ENCODE measurements around the gene SYNGR4.
"Not testable (repeated sequence)": the region's sequence is repeated elsewhere in the genome, so short reads cannot be mapped to it uniquely, and the experiment has no call there.

The SYNGR4 gene, protein sequence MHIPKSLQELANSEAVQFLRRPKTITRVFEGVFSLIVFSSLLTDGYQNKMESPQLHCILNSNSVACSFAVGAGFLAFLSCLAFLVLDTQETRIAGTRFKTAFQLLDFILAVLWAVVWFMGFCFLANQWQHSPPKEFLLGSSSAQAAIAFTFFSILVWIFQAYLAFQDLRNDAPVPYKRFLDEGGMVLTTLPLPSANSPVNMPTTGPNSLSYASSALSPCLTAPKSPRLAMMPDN

DNA sequence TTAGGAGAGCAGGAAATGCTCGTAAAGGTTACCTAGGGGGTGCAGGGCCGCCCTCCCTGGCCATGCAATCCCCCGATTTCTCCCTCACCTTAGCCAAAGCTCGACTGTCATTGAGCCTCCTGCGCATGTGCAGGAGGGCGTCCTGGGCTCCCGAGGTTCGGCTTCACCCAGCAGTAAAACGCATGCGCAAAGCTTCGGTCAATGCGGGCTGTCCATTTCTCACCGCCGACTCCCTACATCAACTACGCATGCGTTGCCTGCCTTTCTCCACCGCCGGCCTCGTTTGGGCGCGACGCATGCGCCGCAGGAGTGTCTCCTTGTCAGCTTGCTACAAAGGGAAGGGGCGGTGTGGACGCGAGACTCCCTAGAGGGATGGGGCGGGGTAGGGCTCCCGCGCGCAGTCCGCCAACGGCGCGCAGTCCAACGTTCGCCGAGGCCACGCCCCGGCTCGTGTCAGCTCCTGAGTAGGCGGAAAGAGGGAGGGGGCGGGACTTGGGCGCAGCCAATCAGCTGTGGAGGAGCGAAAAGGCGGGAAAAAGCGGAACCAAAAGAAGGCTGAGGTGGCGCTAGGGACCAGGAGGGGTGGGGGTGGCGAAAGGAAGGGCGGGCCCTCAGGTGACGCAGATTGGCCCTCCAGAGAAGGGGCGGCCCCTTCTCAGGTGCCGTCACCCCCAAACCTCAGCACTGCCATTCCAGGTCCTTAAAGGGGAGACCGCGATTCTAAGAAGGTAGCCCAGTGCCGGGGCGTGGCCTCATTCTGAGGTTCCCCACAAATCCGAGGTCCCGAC lies at the start of gene SYNGR4, which contains the start of gene TMEM143:
Gene SYNGR4, plus strand, starts transcription at position 558 of the 788 bp plus-strand sequence. CDS start 1,476 bp downstream, outside the sequence.
Gene TMEM143, minus strand, starts transcription at position 131 of the 788 bp plus-strand sequence. Its CDS starts 20 bp downstream, at position 111.
- peak; percentile 99 for DNase-seq

DNA sequence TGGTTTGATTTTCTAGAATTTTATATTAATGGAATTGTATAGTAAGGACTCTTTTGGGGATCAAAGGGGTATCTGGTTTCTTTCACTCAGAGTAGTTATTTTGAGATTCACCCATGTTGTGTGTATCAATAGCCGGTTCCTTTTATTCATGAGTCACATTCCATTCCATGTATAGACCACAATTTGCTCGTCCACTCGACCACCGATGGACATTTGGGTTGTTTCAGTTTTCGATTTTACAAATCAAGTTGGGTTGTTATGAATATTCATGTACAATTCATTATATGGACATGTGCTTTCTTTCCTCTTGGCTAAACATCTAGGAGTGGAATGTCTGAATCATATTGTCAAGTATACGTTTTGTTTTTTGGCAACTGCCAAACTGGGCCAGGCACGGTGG lies 48.5 kb upstream of the SYNGR4 start:
- DNase-seq = no peak

DNA sequence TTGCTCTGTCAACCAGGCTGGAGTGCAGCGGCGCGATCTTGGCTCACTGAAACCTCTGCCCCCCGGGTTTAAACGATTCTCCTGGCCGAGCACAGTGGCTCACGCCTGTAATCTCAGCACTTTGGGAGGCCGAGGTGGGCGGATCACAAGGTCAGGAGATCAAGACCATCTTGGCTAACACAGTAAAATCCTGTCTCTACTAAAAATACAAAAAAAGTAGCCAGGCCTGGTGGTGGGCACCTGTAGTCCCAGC lies 46.5 kb upstream of the SYNGR4 start:
- not testable (repeated sequence) for DNase-seq

DNA sequence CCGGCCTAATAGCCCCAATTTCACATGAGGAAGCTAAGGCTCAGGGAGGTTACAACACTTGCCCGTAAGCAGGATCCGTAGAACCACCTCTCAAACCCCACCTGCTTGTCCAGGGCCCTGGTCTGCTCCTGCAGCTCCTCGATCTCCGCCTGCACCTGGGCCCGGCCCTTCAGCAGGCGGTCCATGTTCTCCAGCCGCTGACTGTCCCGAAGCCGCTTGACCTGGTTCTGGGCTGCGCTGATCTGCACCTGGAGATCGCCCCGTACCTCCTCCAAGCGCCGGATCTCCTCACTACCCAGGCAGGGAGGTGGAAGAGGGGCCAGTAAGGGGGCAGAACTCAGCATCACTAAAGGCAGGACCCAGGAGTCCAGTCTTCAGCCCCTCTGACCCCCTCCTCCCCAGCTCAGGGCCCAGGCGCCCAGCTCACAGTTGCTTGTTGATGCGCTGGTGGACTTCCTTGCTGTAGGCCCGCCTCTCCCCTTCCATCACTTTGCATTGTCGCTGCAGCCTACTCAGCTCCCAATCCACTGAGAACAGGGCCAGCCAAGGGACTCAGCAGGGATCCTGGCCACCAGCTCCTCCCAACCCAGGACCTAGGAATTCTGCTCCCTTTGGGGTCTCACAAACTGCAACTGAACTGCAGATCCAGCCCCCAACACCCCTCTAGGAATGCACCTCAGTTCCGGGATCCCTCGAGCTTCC lies 45.7 kb upstream of the SYNGR4 start:
- no peak for DNase-seq

DNA sequence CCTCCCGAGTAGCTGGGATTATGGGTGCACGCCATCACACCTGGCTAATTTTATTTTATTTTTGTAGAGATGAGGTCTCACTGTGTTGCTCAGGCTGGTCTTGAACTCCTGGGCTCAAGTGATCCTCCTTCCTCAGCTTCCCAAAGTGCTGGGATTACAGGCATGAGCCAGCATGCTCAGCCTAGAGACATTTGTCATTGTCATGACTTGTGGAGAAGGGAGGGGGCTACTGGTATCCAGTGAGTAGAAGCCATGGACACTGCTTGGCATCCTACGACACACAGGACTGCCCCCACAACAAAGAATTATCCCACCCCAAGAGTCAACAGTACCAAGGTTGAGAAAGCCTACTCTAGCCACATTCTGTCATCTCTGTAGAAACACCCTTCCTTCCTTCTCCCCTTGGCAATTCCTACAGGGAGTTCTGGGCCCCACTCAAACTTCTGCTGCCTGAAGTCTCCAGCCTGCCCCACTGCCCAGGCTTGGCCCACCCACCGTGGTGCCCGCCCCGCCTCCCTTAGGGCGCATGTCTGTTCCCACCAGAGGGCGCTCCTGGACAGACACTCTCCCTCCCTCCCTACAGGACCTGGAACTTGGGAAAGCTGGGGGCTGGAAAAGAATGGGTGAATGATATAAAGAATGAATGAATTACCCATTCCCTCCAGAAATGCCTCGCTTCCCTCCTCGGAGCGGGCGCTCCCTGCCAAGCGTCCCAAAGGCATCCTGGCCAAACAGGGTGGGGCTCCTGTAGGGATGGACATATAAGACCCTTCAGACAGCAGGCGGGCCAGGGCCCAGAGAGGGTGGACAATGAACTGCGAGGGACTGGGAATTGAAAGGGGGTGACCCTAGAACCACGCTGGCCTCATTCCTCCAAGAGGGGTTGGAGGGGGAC lies 44.3 kb upstream of the SYNGR4 start:
- peak; percentile 61 for DNase-seq

DNA sequence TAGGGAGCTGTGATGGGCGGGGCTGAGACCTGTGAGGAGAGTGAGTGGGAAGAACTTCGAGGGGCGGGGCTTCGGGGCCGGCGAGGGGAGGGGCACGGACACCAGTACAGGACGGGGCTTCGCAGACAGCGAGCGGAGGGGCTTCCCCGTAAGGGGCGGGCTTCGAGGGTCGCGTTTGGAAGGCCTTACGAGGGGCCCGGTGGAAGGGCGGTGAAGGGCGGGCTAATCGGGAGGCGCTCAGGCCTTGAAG lies 42.9 kb upstream of the SYNGR4 start:
- DNase-seq = peak; percentile 84

DNA sequence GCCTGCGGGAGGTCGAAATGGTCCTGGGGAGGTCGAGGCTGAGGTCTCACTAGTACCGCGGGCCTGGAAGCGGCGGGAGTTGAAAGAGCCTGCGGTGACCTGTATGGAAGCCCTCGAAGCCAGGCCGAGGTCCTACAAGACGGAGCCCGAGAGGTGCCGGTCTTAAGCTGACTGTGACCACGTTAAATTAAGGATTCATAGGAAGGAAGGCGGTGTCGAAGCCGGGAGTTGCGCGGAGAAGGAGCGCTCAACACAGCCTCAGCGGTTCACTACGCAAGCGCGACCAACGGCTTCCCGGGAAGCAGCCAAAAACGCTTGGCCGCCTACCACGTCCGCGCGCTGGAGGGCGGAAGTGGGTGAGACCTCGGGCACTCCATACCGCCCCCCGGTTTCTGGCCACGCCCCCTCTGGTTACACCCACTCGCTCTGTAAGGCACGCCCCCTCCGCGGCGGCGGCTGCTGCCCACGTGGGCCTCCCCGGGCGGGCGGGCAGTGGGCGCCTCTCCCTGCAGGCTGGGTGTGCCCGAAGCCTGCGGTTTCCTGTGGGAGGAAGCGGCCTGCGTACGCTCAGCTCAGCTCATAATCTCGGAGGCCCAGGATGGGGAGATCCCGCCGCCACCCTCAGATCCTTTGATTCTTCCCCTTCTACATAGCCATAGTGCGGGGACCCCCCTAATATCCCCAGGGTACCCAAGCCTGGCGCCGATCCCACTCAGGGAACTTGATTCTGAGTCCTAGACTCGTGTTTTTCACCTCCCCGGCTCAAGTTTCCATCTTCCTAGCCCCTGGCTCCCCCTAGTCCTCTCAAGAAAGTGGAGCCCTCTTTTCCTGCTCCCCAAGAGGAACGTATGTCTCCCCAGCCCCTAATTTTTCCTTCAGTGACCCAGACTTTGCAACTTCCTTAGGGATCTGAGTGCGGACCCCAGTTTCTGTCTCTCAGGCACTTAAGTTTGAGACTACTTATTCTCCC lies 42.3 kb upstream of the SYNGR4 start:
- DNase-seq = peak; percentile 95

DNA sequence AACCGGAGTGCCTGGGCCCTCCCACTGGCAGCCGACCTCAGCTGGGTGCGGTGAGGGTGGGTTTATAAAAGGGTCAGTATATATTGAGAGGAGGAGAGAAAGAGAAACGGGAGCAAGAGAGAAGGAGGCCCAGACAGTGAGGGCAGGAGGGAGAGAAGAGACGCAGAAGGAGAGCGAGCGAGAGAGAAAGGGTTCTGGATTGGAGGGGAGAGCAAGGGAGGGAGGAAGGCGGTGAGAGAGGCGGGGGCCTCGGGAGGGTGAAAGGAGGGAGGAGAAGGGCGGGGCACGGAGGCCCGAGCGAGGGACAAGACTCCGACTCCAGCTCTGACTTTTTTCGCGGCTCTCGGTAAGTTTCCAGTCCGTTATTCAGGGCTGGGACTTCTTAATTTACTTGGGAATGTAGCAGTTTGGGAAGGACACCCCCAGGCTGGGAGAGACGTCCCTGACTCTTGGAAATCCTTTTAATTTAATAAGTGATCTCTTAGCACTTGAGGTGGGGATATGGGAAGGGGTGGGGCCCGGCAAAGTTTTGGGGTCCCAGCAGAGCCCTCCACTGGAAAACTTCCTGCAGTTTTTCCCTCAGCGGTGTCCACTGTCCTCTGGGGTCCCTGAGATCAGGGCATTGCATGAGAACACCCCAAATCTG lies 38.8 kb upstream of the SYNGR4 start, which contains the start of gene EMP3:
Gene EMP3, plus strand, starts transcription at position 288 of the 646 bp plus-strand sequence. CDS start 1,293 bp downstream, outside the sequence.
- DNase-seq = no peak

DNA sequence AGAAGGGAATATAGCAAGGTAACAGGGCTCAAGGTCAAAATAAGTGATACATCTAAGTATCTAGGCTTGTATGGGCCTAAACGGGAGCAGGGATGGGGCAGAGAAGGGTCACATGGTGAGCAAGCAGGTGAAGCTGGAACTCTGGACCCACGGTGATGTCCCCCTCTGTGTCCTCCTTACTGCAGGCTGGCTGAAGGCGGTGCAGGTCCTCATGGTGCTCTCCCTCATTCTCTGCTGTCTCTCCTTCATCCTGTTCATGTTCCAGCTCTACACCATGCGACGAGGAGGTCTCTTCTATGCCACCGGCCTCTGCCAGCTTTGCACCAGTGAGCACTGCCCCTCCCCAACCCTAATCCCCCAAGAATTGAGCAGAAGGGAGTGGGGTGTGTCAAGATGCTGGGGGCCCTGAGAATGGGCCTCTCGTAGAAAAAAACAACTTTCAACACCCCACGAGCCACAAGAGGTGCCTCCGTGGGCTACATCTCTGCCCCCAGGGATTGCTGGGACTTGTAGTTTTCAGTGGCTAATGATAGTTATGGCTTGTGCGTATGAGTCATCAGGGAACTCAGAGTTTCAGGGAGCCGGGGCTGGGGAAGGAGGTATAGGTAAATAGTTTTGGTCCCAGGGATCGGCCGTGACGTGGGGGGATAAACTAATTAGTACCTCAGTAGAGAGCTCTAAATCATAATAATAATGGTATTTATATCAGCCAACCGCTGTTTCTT lies 34.8 kb upstream of the SYNGR4 start:
- no peak for DNase-seq

DNA sequence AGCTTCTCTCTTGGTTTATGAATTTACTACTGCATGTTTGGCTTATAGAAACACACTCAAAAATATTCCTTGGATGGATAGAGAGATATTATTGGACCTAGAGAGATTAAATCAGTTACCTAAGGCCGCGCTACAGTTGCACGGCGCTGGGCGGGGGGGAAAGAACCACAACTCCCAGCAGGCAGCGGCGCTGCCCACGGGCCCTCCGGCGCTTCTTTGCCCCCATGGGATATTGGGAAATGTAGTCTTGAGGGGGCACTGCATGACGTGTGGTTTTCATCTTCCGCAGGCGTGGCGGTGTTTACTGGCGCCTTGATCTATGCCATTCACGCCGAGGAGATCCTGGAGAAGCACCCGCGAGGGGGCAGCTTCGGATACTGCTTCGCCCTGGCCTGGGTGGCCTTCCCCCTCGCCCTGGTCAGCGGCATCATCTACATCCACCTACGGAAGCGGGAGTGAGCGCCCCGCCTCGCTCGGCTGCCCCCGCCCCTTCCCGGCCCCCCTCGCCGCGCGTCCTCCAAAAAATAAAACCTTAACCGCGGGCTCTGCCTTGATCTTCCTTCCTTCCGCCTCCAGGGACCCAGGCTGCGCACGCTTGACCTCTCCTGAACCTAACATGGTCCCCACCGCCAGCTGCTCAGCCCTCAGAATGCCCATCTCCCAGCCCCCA lies 34.0 kb upstream of the SYNGR4 start:
- DNase-seq = peak; percentile 91

DNA sequence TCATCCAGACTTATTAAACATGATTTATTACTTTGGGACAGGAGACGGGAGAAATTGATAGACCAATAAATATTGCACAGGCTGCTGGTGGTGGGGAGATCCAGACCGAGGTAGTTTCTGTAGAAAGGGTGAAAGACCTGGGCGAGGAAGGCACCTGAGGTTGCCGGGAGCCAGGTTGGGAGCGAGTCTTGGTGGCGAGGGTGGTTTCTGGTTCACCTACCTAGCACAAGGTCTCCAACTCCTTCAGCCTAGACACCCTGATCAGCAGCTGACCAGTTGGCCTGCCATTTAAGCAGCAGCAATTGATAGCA lies 31.9 kb upstream of the SYNGR4 start:
- DNase-seq = no peak

DNA sequence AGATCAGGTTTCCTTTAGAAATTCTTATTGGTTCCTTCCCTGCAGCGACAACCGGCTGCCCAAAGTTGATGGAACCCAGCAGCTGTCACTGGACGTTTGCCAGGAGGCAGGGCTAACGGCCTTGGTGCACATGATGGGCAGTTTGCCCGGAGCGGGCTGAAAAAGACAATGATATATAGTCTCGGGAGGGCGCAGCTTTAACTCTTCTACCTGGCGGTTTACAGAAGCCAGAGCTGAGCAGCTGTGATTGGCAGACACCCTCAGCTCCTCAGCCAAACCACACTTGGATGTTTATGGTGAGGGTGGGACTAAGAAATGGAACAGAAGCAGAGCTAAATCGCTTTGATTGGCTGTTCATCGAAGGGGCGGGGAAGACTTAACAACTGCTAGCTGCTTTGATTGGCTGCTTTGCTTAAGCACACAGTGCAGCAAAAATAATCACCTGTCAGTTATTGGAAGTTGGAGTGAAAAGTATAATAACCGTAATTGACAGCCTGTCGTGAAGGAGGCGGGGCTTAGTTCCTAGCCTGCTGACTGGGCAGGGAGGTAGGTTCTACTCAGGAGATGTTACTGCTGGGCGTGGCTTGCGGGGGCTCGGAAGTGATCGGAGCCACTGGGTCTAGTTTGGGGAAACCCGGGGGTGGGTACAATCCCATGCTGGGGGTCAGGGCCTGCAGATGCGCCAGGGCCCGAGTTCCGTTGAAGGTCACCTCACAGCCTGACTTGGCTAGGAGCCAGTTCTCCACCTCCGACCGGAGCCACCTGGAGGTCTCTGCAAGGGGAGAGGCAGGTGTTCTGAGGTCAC lies 31.3 kb upstream of the SYNGR4 start:
- peak; percentile 100 for DNase-seq

DNA sequence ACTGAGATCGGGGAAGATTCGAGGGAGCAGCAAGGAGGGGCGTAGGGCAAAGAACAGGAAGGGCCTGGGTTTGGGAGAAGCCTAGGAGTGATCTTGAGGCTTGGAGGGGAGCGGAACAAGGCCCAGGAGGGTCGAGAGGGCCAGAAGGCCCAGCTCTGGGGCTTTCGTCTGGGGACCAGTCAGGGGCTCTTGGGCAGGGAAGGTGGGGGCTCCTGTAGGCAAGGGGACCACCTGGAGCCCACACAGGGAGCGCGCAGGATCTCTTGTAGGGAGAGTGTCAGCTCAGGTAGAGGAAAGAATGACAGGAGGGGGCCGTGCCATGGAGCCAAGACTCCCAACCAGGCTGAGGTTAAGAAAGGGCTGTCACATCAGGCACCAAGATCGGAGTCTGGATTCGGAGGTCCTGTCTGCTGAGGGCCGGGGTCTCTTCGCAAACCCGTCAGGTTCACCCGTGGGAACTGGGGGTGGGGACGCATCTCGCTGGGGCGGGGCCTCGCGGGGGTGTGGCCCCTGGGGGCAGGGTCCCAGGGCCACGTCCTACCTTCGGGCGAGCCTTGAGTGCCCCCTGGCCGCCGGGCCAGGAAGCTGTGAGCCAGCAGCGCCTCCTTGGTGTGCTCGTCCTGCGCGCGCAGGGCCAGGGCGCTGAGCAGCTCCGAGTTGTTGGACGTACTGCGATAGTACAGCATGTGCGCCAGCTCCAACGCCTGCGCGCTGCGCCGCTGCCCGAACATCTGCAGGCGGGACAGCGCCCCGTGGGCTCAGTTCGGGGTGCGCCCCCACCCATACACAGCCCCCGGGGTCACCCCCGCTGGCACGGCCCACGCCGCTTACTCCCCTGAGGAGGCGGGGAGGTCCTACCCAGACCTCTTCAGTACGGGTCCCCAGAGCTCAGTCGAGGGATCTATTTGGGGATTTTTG lies 30.4 kb upstream of the SYNGR4 start:
- peak; percentile 54 for DNase-seq

DNA sequence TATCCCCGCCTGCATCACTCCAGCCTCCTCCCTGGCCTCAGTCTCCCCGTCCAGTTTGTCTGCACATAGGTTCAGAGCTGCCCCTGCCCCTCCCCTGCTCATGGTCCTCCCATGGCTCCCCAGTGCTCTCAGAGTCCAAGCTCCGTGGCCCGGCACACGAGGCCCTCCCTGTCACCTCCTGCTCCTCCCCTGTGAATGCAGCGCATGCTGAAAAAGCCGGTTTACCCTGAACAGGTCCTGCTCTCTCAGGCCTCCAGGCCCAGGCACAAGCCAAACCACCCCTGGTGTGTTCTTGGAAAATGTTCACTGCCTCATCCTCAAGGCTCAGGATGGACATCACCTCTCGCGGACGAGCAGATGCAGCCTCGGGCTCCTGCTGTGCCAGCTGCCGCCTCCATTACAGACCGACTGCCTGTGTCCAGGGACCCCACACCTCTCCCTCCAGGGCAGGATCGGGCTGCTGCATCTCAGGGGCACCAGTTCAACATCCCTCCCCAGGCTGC lies 25.9 kb upstream of the SYNGR4 start:
- no peak for DNase-seq

DNA sequence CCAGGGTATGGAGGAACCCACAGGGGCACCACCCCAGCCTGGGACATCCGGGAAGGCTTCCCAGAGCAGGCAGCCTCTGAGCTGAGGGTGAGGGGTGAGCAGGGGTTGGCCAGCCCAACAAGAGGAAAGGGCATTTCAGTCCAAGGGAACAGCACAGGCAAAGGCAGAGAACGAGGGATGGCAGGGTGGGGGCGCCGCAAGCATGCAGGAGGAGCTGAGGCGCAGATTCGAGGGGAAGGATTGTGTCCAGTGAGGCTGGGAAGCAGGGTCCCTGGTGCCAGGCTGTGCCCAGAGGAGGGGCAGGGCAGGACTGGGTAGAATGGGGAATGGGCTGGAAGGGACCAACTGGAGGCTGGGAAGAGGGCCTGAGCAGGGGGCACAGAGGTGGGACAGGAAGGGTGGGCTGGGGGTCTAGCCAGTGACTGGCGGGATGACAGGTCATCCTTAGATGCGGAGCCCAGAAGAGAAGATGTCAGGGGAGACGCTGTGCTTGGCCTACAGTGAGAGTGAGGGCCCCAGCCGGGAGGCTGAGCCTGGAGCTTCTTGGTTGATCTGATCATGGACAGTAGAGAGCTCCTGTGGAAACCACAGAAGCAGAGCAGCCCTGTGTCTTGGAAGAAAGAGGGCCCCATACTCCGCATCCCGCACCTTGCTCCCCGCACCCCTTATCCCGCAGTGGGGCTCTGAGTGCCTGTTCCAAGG lies 25.2 kb upstream of the SYNGR4 start:
- DNase-seq = no peak

DNA sequence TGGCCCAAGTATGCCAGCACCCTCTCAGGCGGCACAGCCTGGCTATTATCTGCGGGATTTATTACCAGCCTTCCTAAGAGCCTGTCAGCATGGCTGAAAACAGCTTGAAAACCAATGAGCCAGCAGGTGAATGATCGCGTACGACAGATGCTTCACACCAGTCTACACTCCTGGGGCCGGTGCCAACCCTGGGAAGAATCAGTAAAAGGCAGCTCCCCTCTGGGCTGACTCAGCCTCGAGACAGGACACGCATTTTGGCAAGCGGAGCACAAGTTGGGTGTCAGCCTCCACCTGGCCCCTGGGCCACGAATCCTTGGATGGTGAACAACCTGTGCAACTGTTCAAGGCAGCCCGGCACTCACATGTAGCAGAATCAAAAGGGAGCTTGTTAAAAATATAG lies 23.2 kb upstream of the SYNGR4 start:
- DNase-seq = peak; percentile 99
